GM10266 (cell line): ENCODE measurements around the gene SCRN3.

Experiments
- DNase-seq: peaks from one replicate; pipeline ENCODE4 v3.0.0; 2012; ENCODE audit errors: extremely low spot score
- CTCF ChIP-seq: IDR thresholded peaks from 2 replicates; pipeline ENCODE4 v1.5.1; 2012; ENCODE audit warnings: mild to moderate bottlenecking, low read depth; ENCODE audit not compliant: control insufficient read depth, insufficient read depth; ENCODE audit errors: missing control alignments

The SCRN3 gene

GRCh38 chr2:174454566-174454965 is 59.0 kb downstream of the SCRN3 start:
- no peak for TF ChIP-seq CTCF
- DNase-seq: no peak

- DNase-seq: no peak
- TF ChIP-seq CTCF: no peak
These were observed 65.7 kb downstream of the SCRN3 start for GRCh38 chr2:174461221-174461620.

DNA sequence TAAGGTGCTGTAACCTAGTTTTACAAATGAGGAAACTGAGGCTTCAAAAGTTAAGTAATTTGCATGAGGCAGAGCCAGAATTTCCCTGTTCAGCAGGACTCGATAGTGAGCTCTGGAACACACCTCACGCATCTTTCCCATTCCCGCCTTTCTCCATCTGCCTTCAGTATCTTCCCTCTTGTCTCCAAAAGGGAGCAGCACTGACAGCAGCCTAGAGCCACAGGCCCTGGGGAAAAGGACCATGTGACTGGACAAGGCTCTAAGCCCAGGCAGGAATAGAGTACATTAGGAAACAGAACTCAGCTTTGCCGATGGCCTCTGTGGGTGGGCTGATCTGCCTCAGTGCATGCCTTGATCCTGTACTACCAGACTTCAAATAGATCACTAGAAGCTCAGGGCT is 69.8 kb downstream of the SCRN3 start:
- TF ChIP-seq CTCF: no peak
- DNase-seq: no peak

- no peak for TF ChIP-seq CTCF
- no peak for DNase-seq
These were observed 78.3 kb downstream of the SCRN3 start for GRCh38 chr2:174473796-174474195.

DNA sequence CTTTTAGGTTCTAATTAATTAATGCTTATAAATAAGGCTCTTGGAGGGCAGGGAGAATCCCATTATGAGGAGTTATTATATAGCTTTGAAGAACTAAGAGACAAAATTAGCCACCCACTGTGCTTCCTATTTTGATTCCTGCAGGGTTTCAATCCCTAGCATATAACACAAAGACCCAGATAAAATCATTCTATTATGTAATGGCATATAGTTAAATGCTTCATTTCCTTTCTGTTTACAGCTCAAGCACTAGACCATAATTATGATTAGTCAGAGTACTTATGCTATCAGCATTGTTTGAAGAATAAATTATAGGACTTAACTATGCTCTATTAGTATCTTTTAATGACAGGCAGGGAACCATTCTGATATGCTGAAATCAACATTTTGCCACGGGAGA is 82.2 kb downstream of the SCRN3 start:
- TF ChIP-seq CTCF: no peak
- no peak for DNase-seq
